Activated T-helper 17 cell treated with anti-CD3 and anti-CD28 coated beads, Interleukin-2, amount 50 U/mL, for 72 hours (primary cell): Measurements from ENCODE around the gene TRAF5. TPM values are rescaled to one million over a fixed set of nuclear protein-coding genes. Genes with fewer than 3 reads are reported as not detected.

Source experiments
- total RNA-seq, 2 donors: library from RNA; stranded (reverse); gene quantifications; one replicate each; pipeline ENCODE4 v1.2.3, GENCODE V29; 2022

The TRAF5 gene
- total RNA-seq, 2 donors from 2014 or later, result 50.7 to 54.8 TPM

Other genes starting within 250 kb of the TRAF5 start
- not detected for gene KCNH1, start 192.7 kb upstream of the TRAF5 start, total RNA-seq
- 10 to 100 TPM; 33.6 to 52.1 TPM for gene RCOR3, start 67.5 kb upstream of the TRAF5 start, total RNA-seq
- not detected for gene RD3, start 165.3 kb downstream of the TRAF5 start, total RNA-seq